ENCODE results near the gene RNF149.
A peak's percentile ranks its signal among the peaks of the same experiment; 100 is the strongest.
"Not testable (repeated sequence)": the region's sequence is repeated elsewhere in the genome, so short reads cannot be mapped to it uniquely, and the experiment has no call there.

RNF149 gene

GRCh38 chr2:101308432-101309210 is at the start of gene RNF149:
TSS of gene RNF149 (minus strand) at chr2:101308701. CDS start at chr2:101308588, 113 bp downstream.
- DNase-seq (ENCODE audit: low read depth) = peak; percentile 64

GRCh38 chr2:101357376-101357775 is 48.9 kb upstream of the RNF149 start:
- no peak for DNase-seq (ENCODE audit: low read depth)

- DNase-seq (ENCODE audit: low read depth) = no peak
Observed at GRCh38 chr2:101356521-101356920, 48.0 kb upstream of the RNF149 start.

GRCh38 chr2:101356055-101356454 is 47.6 kb upstream of the RNF149 start:
- no peak for DNase-seq (ENCODE audit: low read depth)

- DNase-seq (ENCODE audit: low read depth) = no peak
Observed at GRCh38 chr2:101355401-101356054, 47.0 kb upstream of the RNF149 start.

- no peak for DNase-seq (ENCODE audit: low read depth)
Observed at GRCh38 chr2:101354420-101355311, 46.2 kb upstream of the RNF149 start.

GRCh38 chr2:101352631-101353030 is 44.1 kb upstream of the RNF149 start:
- DNase-seq (ENCODE audit: low read depth) = not testable (repeated sequence)

- DNase-seq (ENCODE audit: low read depth) = no peak
Observed at GRCh38 chr2:101351207-101351606, 42.7 kb upstream of the RNF149 start.

- peak; percentile 81 for DNase-seq (ENCODE audit: low read depth)
Observed at GRCh38 chr2:101349893-101350662, 41.6 kb upstream of the RNF149 start.

GRCh38 chr2:101348883-101349282 is 40.4 kb upstream of the RNF149 start:
- no peak for DNase-seq (ENCODE audit: low read depth)

- no peak for DNase-seq (ENCODE audit: low read depth)
Observed at GRCh38 chr2:101346909-101347308, 38.4 kb upstream of the RNF149 start.

- no peak for DNase-seq (ENCODE audit: low read depth)
Observed at GRCh38 chr2:101344137-101344536, 35.6 kb upstream of the RNF149 start.

GRCh38 chr2:101342625-101343008 is 34.1 kb upstream of the RNF149 start:
- DNase-seq (ENCODE audit: low read depth) = no peak

- peak; percentile 56 for DNase-seq (ENCODE audit: low read depth)
Observed at GRCh38 chr2:101341901-101342624, 33.6 kb upstream of the RNF149 start.

- DNase-seq (ENCODE audit: low read depth) = no peak
Observed at GRCh38 chr2:101341421-101341820, 32.9 kb upstream of the RNF149 start.

- DNase-seq (ENCODE audit: low read depth) = no peak
Observed at GRCh38 chr2:101340141-101340551, 31.6 kb upstream of the RNF149 start.

GRCh38 chr2:101339266-101339880 is 30.9 kb upstream of the RNF149 start:
- no peak for DNase-seq (ENCODE audit: low read depth)

GRCh38 chr2:101337877-101338276 is 29.4 kb upstream of the RNF149 start:
- no peak for DNase-seq (ENCODE audit: low read depth)

GRCh38 chr2:101332885-101333766 is 24.6 kb upstream of the RNF149 start:
- no peak for DNase-seq (ENCODE audit: low read depth)

GRCh38 chr2:101331202-101331601 is 22.7 kb upstream of the RNF149 start:
- no peak for DNase-seq (ENCODE audit: low read depth)
